Mesenchymal stem cell (in vitro differentiated cells and primary cell): ENCODE data around the gene PZP.

Experiments used
- DNase-seq: peaks from one replicate; pipeline ENCODE4 v3.0.0-alpha.2; 2013
- H2AFZ ChIP-seq: one replicate; pipeline ENCODE4 v1.6.1; 2013; ENCODE audit warnings: low read depth, mild to moderate bottlenecking, control low read depth, inconsistent platforms, low read length, moderate library complexity
- H2AK5ac ChIP-seq: 2 replicates; pipeline ENCODE4 v1.6.1; 2013; ENCODE audit warnings: low read length, moderate library complexity, mild to moderate bottlenecking, inconsistent platforms; ENCODE audit not compliant: severe bottlenecking
- H2BK120ac ChIP-seq: one replicate; pipeline ENCODE4 v1.6.1; 2013; ENCODE audit warnings: low read depth, mild to moderate bottlenecking, inconsistent platforms, low read length, moderate library complexity
- H2BK12ac ChIP-seq, 2 experiments: one replicate each; pipeline ENCODE4 v1.6.1; 2013; ENCODE audit warnings: inconsistent platforms in 2 of 2, low read length in 2 of 2, mild to moderate bottlenecking in 2 of 2, moderate library complexity in 2 of 2, control low read depth in 1 of 2
- H2BK15ac ChIP-seq: one replicate; pipeline ENCODE4 v1.6.1; 2013; ENCODE audit warnings: mild to moderate bottlenecking, low read depth, inconsistent platforms; ENCODE audit not compliant: poor library complexity, severe bottlenecking
- H2BK5ac ChIP-seq: 2 replicates; pipeline ENCODE4 v1.6.1; 2013; ENCODE audit warnings: low read depth, mild to moderate bottlenecking, low read length, control low read depth, inconsistent platforms; ENCODE audit not compliant: poor library complexity, severe bottlenecking
- H3K14ac ChIP-seq, 2 experiments: one replicate each; pipeline ENCODE4 v1.6.1; 2013; ENCODE audit warnings: inconsistent platforms in 2 of 2, low read length in 2 of 2, control low read depth in 1 of 2, mild to moderate bottlenecking in 1 of 2, moderate library complexity in 1 of 2
- H3K18ac ChIP-seq, 2 experiments: one replicate each; pipeline ENCODE4 v1.6.1; 2013; ENCODE audit warnings: inconsistent platforms in 2 of 2, low read length in 2 of 2, control low read depth in 1 of 2, low read depth in 1 of 2, mild to moderate bottlenecking in 1 of 2
- H3K23ac ChIP-seq, 2 experiments: one replicate each; pipeline ENCODE4 v1.6.1; 2013; ENCODE audit warnings: inconsistent platforms in 2 of 2, low read length in 2 of 2, mild to moderate bottlenecking in 2 of 2, moderate library complexity in 2 of 2, control low read depth in 1 of 2
- H3K27ac ChIP-seq: 2 replicates; pipeline ENCODE4 v1.5.1; 2013; ENCODE audit warnings: mild to moderate bottlenecking, moderate library complexity, low read length, control low read depth, inconsistent platforms; ENCODE audit not compliant: poor library complexity, severe bottlenecking
- H3K27me3 ChIP-seq, 2 experiments: 2 replicates each; pipeline versions ENCODE4 v1.6.1 to v1.7.0; 2013; ENCODE audit warnings: low read length in 2 of 2, mild to moderate bottlenecking in 2 of 2, moderate library complexity in 2 of 2, control low read depth in 1 of 2, inconsistent platforms in 1 of 2; ENCODE audit not compliant: control insufficient read depth in 1 of 2, insufficient read depth in 1 of 2
- H3K36me3 ChIP-seq, 2 experiments: 2 replicates each; pipeline versions ENCODE4 v1.6.1 to v1.7.0; 2013; ENCODE audit warnings: low read length in 2 of 2, control low read depth in 1 of 2, inconsistent platforms in 1 of 2, low read depth in 1 of 2, mild to moderate bottlenecking in 1 of 2; ENCODE audit not compliant: insufficient read depth in 2 of 2, control insufficient read depth in 1 of 2
- H3K4ac ChIP-seq, 2 experiments: one replicate each; pipeline ENCODE4 v1.6.1; 2013; ENCODE audit warnings: inconsistent platforms in 2 of 2, low read length in 2 of 2, mild to moderate bottlenecking in 2 of 2, moderate library complexity in 2 of 2, control low read depth in 1 of 2, low read depth in 1 of 2
- H3K4me1 ChIP-seq: 2 replicates; pipeline ENCODE4 v1.6.1; 2013; ENCODE audit warnings: low read depth, low read length, control low read depth; ENCODE audit not compliant: control insufficient read depth, insufficient read depth
- H3K4me2 ChIP-seq: 2 replicates; pipeline ENCODE4 v1.6.1; 2013; ENCODE audit warnings: low read length, mild to moderate bottlenecking, inconsistent platforms; ENCODE audit not compliant: poor library complexity, severe bottlenecking
- H3K4me3 ChIP-seq, 2 experiments: 2 replicates each; pipeline versions ENCODE4 v1.5.1 to v1.7.0; 2013; ENCODE audit warnings: low read length in 2 of 2, mild to moderate bottlenecking in 2 of 2, control low read depth in 1 of 2, low read depth in 1 of 2; ENCODE audit not compliant: insufficient read depth in 1 of 2
- H3K79me1 ChIP-seq: replicated peaks from 2 replicates; pipeline ENCODE4 v1.6.1; 2013; ENCODE audit warnings: mild to moderate bottlenecking, control low read depth, low read length, inconsistent platforms; ENCODE audit not compliant: poor library complexity, severe bottlenecking
- H3K9ac ChIP-seq: 2 replicates; pipeline ENCODE4 v1.7.0; 2013; ENCODE audit warnings: mild to moderate bottlenecking, low read length, moderate library complexity
- H3K9me3 ChIP-seq: 2 replicates; pipeline ENCODE4 v1.7.0; 2013; ENCODE audit warnings: mild to moderate bottlenecking, low read length; ENCODE audit not compliant: control insufficient read depth
- H4K8ac ChIP-seq: one replicate; pipeline ENCODE4 v1.6.1; 2013; ENCODE audit warnings: inconsistent platforms, mild to moderate bottlenecking, low read length, moderate library complexity
- H4K91ac ChIP-seq: one replicate; pipeline ENCODE4 v1.6.1; 2013; ENCODE audit warnings: mild to moderate bottlenecking, low read length, inconsistent platforms
- WGBS: methylation state at CpG from one replicate; pipeline ENCODE4 v1.1.7; 2013; ENCODE audit warnings: mixed read lengths; 5-methylcytosine and 5-hydroxymethylcytosine counted together

PZP gene

GRCh38 chr12:9106067-9106466 is 102.1 kb downstream of the PZP start:
- Histone ChIP-seq H3K23ac (no peak overlapping the region), H4K8ac (no peak overlapping the region), H2AFZ (no peak overlapping the region), H3K18ac (no peak overlapping the region), H2BK12ac (no peak overlapping the region), H3K4me2 (no peak overlapping the region), H3K27me3 (no peaks in the 10 kb centered on the region), H2BK120ac (no peak overlapping the region), H3K9ac (no peak overlapping the region), H3K9me3 (no peaks in the 10 kb centered on the region), H2BK5ac (no peak overlapping the region), H3K4me3 (no peak overlapping the region), H3K4ac (no peak overlapping the region), H2AK5ac (no peak overlapping the region), H3K36me3 (peaks cover 0 to 19% of the 10 kb centered on the region in 2 experiments), H4K91ac (no peak overlapping the region), H3K27ac (no peak overlapping the region), H3K14ac (no peak overlapping the region), H3K4me1 (no peaks in the 10 kb centered on the region), H2BK15ac (no peak overlapping the region), H3K79me1 (no peaks in the 10 kb centered on the region)
- 70% methylated on average over 1 of the region's 1 CpG for WGBS
- DNase-seq, result no peak

- Histone ChIP-seq H2BK5ac (no peak overlapping the region), H3K14ac (no peak overlapping the region), H2AFZ (no peak overlapping the region), H3K36me3 (peaks cover 0 to 17% of the 10 kb centered on the region in 2 experiments), H3K9ac (no peak overlapping the region), H3K18ac (no peak overlapping the region), H3K4me2 (no peak overlapping the region), H3K4ac (no peak overlapping the region), H3K9me3 (no peaks in the 10 kb centered on the region), H3K4me3 (no peak overlapping the region), H2BK15ac (no peak overlapping the region), H3K27me3 (no peaks in the 10 kb centered on the region), H3K4me1 (no peaks in the 10 kb centered on the region), H4K91ac (no peak overlapping the region), H3K79me1 (no peaks in the 10 kb centered on the region), H3K27ac (no peak overlapping the region), H2BK12ac (no peak overlapping the region), H3K23ac (no peak overlapping the region), H2BK120ac (no peak overlapping the region), H4K8ac (no peak overlapping the region), H2AK5ac (no peak overlapping the region)
- DNase-seq, result no peak
Observed at GRCh38 chr12:9104767-9105423, 103.3 kb downstream of the PZP start.

GRCh38 chr12:9104087-9104486 is 104.1 kb downstream of the PZP start:
- Histone ChIP-seq H2AK5ac (no peak overlapping the region), H3K27ac (no peak overlapping the region), H3K4ac (no peak overlapping the region), H3K4me1 (no peaks in the 10 kb centered on the region), H3K14ac (no peak overlapping the region), H3K9me3 (no peaks in the 10 kb centered on the region), H3K4me2 (no peak overlapping the region), H3K9ac (no peak overlapping the region), H3K27me3 (no peaks in the 10 kb centered on the region), H3K36me3 (peaks cover 0 to 13% of the 10 kb centered on the region in 2 experiments), H4K91ac (no peak overlapping the region), H3K23ac (no peak overlapping the region), H3K4me3 (no peak overlapping the region), H2BK120ac (no peak overlapping the region), H2BK5ac (no peak overlapping the region), H3K79me1 (no peaks in the 10 kb centered on the region), H4K8ac (no peak overlapping the region), H2BK15ac (no peak overlapping the region), H2AFZ (no peak overlapping the region), H2BK12ac (no peak overlapping the region), H3K18ac (no peak overlapping the region)
- 66% methylated on average over 2 of the region's 4 CpGs for WGBS
- DNase-seq, result no peak

GRCh38 chr12:9103050-9103849 is 104.9 kb downstream of the PZP start:
- H3K27me3 ChIP-seq, result no peaks in the 10 kb centered on the region
- H2AK5ac ChIP-seq, result no peak overlapping the region
- no peaks in the 10 kb centered on the region for H3K9me3 ChIP-seq
- no peak overlapping the region for H3K4me3 ChIP-seq
- H2BK120ac ChIP-seq, result no peak overlapping the region
- H3K4ac ChIP-seq, result no peak overlapping the region
- no peak overlapping the region for H3K23ac ChIP-seq
- H3K36me3 ChIP-seq, result peaks cover 0 to 18% of the 10 kb centered on the region in 2 experiments
- no peak overlapping the region for H2BK5ac ChIP-seq
- no peak overlapping the region for H2AFZ ChIP-seq
- no peak overlapping the region for H4K8ac ChIP-seq
- no peak overlapping the region for H3K27ac ChIP-seq
- no peak overlapping the region for H2BK15ac ChIP-seq
- no peaks in the 10 kb centered on the region for H3K4me1 ChIP-seq
- H3K14ac ChIP-seq, result no peak overlapping the region
- H2BK12ac ChIP-seq, result no peak overlapping the region
- H3K79me1 ChIP-seq, result no peaks in the 10 kb centered on the region
- H3K4me2 ChIP-seq, result no peak overlapping the region
- no peak for DNase-seq
- WGBS, result 94% methylated on average over 3 of the region's 4 CpGs
- no peak overlapping the region for H3K18ac ChIP-seq
- H4K91ac ChIP-seq, result no peak overlapping the region
- no peak overlapping the region for H3K9ac ChIP-seq
